ENCODE measurements around the gene WDR81. TPM values are rescaled to one million over a fixed set of nuclear protein-coding genes. Genes with fewer than 3 reads are reported as not detected.
A peak's percentile ranks its signal among the peaks of the same experiment; 100 is the strongest.

Gene WDR81
- total RNA-seq, 1 donor from 2014 or later, result 13.2 TPM

DNA sequence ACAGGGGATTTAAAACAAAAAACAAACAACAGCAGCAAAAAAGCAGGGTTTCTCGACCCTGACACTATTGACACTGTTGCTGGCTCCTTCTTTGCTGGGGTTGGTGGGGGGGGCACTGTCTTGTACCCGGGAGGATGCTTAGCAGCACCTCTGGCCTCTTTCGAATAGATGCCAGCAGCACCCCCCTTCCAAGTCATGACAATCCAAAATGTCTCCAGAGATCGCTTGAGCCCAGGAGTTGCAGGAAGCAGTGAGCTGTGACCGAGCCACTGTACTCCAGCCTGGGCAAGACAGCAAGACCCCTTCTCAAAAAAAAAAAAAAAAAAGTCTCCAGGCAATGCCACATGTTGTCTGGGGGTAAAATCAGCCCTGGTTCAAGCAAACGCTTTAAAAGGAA, 57.7 kb downstream of the WDR81 start:
- Mint-ChIP-seq H3K27ac (ENCODE audit: unreplicated experiment) (no peak overlapping the region), H3K36me3 (ENCODE audit: low read depth) (peaks cover 4% of the 10 kb centered on the region), H3K4me3 (no peak overlapping the region), H3K4me1 (peaks cover 3% of the 10 kb centered on the region), H3K9me3 (no peaks in the 10 kb centered on the region), H3K27me3 (ENCODE audit: low read depth) (no peaks in the 10 kb centered on the region)
- TF ChIP-seq, protein P1, sequence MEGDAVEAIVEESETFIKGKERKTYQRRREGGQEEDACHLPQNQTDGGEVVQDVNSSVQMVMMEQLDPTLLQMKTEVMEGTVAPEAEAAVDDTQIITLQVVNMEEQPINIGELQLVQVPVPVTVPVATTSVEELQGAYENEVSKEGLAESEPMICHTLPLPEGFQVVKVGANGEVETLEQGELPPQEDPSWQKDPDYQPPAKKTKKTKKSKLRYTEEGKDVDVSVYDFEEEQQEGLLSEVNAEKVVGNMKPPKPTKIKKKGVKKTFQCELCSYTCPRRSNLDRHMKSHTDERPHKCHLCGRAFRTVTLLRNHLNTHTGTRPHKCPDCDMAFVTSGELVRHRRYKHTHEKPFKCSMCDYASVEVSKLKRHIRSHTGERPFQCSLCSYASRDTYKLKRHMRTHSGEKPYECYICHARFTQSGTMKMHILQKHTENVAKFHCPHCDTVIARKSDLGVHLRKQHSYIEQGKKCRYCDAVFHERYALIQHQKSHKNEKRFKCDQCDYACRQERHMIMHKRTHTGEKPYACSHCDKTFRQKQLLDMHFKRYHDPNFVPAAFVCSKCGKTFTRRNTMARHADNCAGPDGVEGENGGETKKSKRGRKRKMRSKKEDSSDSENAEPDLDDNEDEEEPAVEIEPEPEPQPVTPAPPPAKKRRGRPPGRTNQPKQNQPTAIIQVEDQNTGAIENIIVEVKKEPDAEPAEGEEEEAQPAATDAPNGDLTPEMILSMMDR (conservative IDR thresholded peaks at IDR 0.05), result no peak
- no peak for DNase-seq (ENCODE audit: low read depth, low spot score)

GRCh38 chr17:1783271-1783670, 58.8 kb downstream of the WDR81 start:
- Mint-ChIP-seq H3K4me1 (peaks cover 3% of the 10 kb centered on the region), H3K27ac (ENCODE audit: unreplicated experiment) (no peak overlapping the region), H3K4me3 (no peak overlapping the region), H3K36me3 (ENCODE audit: low read depth) (peaks cover 4% of the 10 kb centered on the region), H3K27me3 (ENCODE audit: low read depth) (no peaks in the 10 kb centered on the region), H3K9me3 (no peaks in the 10 kb centered on the region)
- TF ChIP-seq, protein P1 (conservative IDR thresholded peaks at IDR 0.05), result no peak
- DNase-seq (ENCODE audit: low read depth, low spot score), result no peak

GRCh38 chr17:1783834-1784611, 59.5 kb downstream of the WDR81 start:
- Mint-ChIP-seq H3K4me1 (peaks cover 3% of the 10 kb centered on the region), H3K36me3 (ENCODE audit: low read depth) (peaks cover 4% of the 10 kb centered on the region), H3K9me3 (no peaks in the 10 kb centered on the region), H3K27ac (ENCODE audit: unreplicated experiment) (no peak overlapping the region), H3K27me3 (ENCODE audit: low read depth) (no peaks in the 10 kb centered on the region), H3K4me3 (no peak overlapping the region)
- TF ChIP-seq, protein P1 (conservative IDR thresholded peaks at IDR 0.05), result peak; percentile 69
- DNase-seq (ENCODE audit: low read depth, low spot score), result no peak

GRCh38 chr17:1785930-1786329, 61.4 kb downstream of the WDR81 start:
- H3K4me3 Mint-ChIP-seq, result no peak overlapping the region
- peaks cover 4% of the 10 kb centered on the region for H3K36me3 Mint-ChIP-seq (ENCODE audit: low read depth)
- no peak for DNase-seq (ENCODE audit: low read depth, low spot score)
- no peaks in the 10 kb centered on the region for H3K27me3 Mint-ChIP-seq (ENCODE audit: low read depth)
- TF ChIP-seq, protein P1 (conservative IDR thresholded peaks at IDR 0.05), result no peak
- H3K27ac Mint-ChIP-seq (ENCODE audit: unreplicated experiment), result no peak overlapping the region
- peaks cover 3% of the 10 kb centered on the region for H3K4me1 Mint-ChIP-seq
- H3K9me3 Mint-ChIP-seq, result no peaks in the 10 kb centered on the region

DNA sequence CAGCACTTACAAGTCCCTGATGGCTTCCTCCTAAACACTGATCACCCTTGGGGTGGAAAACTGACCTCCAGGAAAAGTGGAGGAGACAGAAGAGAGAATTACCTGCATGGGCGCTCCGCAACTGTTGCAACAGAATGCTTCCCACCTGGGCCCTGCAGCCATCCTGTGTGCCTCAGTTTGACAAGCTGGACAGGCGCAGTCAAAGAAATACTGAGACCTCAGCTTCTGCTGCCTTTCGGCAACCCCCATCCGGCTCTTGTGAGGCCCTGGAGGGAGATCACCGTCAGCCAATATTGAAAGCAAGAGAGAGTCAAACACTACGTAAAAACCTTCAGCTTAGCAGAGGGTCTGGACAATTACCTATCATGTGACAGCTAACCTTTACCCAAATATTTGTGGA, 62.2 kb downstream of the WDR81 start:
- H3K27ac Mint-ChIP-seq (ENCODE audit: unreplicated experiment), result no peak overlapping the region
- peaks cover 3% of the 10 kb centered on the region for H3K4me1 Mint-ChIP-seq
- no peaks in the 10 kb centered on the region for H3K9me3 Mint-ChIP-seq
- TF ChIP-seq, protein P1 (conservative IDR thresholded peaks at IDR 0.05), result no peak
- H3K4me3 Mint-ChIP-seq, result no peak overlapping the region
- H3K27me3 Mint-ChIP-seq (ENCODE audit: low read depth), result no peaks in the 10 kb centered on the region
- peaks cover 6% of the 10 kb centered on the region for H3K36me3 Mint-ChIP-seq (ENCODE audit: low read depth)
- no peak for DNase-seq (ENCODE audit: low read depth, low spot score)

Measured in neural crest cell (in vitro differentiated cells).